Left lung (tissue), 10 donors: ENCODE measurements around the gene SLX9. TPM values are rescaled to one million over a fixed set of nuclear protein-coding genes. Genes with fewer than 3 reads are reported as not detected.

Experiments
- ATAC-seq: fragments of 200-7000 bp; cut with Tn5 transposase; one replicate; pipeline ENCODE4 v1.9.1; 2020; ENCODE audit warnings: moderate library complexity
- DNase-seq, 4 donors: peaks; one replicate each; pipeline ENCODE4 v3.0.0-alpha.2; 2013 to 2020
- H3K27ac ChIP-seq, 2 donors: fragments of 200-600 bp; sonication (generic) in 1 of 2; one replicate each; pipeline versions ENCODE4 v1.5.0 to v1.8.0; 2020 to 2021
- H3K27me3 ChIP-seq, 2 donors: fragments of 200-600 bp; sonication (generic) in 1 of 2; one replicate each; pipeline versions ENCODE4 v1.5.0 to v1.8.0; 2020 to 2021
- H3K36me3 ChIP-seq, 2 donors: fragments of 200-600 bp; sonication (generic) in 1 of 2; one replicate each; pipeline versions ENCODE4 v1.5.0 to v1.8.0; 2020 to 2021
- H3K4me1 ChIP-seq, 2 donors: fragments of 200-600 bp; one replicate each; pipeline ENCODE4 v1.8.0; 2021
- H3K4me3 ChIP-seq, 2 donors: fragments of 200-600 bp; sonication (generic) in 1 of 2; one replicate each; pipeline versions ENCODE4 v1.5.0 to v1.8.0; 2020 to 2021; ENCODE audit warnings: mild to moderate bottlenecking in 1 of 2
- H3K9me3 ChIP-seq, 2 donors: fragments of 200-600 bp; sonication (generic) in 1 of 2; one replicate each; pipeline versions ENCODE4 v1.5.0 to v1.8.0; 2020 to 2021
- intact Hi-C, 2 donors: fragments of 100-400 bp; cut with DNase I; formaldehyde crosslinking; loops; one replicate each; pipeline versions ENCODE4 v1.11.2 to v1.14.2; 2022
- polyA plus RNA-seq, 6 donors: library from polyadenylated mRNA; unstranded; fragments of 120-200 nt; gene quantifications; one replicate each; pipeline ENCODE4 v1.2.1, GENCODE V29; 2013; ENCODE audit not compliant: insufficient read length in 6 of 6
- total RNA-seq, 2 donors: library from RNA; stranded (reverse); fragmentation: NEBNext Ultra II Directional; extraction: Animal tissue kit (Norgen Biotek cat#: 25700); gene quantifications; one replicate each; pipeline ENCODE4 v1.2.1, GENCODE V29; 2021
- TF ChIP-seq, protein P1 (sequence below), 2 donors: fragments of 200-600 bp; sonication (generic) in 1 of 2; IDR thresholded peaks; one replicate each; pipeline versions ENCODE4 v1.5.0 to v1.8.0; 2021; ENCODE audit warnings: antibody characterized with exemption in 2 of 2
- donor health status: DM: no; HTN: yes; CAD: no.
- donor health status: DM: no; HTN: no; CAD: no.

The SLX9 gene
- total and polyA plus RNA-seq, 8 donors = 11.5 to 29.6 (median 16.2) TPM

DNA sequence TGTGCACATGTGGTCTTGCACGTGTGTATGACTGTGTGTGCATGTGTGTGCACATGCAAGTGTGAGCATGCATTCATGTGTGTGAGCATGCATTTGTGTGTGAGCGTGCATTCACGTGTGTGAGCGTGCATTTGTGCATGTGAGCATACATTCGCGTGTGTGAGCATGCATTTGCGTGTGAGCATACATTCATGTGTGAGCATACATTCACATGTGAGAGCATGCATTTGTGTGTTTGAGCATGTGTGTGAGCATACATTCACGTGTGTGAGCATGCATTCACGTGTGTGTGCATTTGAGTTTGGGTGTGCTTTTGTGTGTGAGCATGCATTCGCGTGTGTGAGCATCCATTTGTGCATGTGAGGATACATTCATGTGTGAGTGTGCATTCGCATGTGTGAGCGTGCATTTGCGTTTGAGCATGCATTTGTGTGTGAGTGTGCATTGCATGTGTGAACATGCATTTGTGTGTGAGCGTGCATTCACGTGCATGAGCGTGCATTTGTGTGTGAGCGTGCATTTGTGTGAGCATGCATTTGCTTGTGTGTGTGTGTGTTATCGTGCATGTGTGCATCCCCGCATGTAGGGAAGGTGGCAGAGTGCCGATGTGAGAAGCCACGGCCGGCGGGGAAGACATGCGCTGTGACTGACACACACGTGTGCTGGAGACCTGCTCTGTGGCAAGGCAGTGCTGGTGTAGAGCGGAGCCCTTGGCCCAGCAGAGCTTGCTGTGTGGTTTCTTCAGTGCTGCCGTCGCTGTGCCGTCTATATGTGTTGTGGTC lies 37.4 kb upstream of the SLX9 start:
- TF ChIP-seq, protein P1, sequence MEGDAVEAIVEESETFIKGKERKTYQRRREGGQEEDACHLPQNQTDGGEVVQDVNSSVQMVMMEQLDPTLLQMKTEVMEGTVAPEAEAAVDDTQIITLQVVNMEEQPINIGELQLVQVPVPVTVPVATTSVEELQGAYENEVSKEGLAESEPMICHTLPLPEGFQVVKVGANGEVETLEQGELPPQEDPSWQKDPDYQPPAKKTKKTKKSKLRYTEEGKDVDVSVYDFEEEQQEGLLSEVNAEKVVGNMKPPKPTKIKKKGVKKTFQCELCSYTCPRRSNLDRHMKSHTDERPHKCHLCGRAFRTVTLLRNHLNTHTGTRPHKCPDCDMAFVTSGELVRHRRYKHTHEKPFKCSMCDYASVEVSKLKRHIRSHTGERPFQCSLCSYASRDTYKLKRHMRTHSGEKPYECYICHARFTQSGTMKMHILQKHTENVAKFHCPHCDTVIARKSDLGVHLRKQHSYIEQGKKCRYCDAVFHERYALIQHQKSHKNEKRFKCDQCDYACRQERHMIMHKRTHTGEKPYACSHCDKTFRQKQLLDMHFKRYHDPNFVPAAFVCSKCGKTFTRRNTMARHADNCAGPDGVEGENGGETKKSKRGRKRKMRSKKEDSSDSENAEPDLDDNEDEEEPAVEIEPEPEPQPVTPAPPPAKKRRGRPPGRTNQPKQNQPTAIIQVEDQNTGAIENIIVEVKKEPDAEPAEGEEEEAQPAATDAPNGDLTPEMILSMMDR (IDR thresholded peaks at IDR 0.05) = no peak
- Histone ChIP-seq H3K4me1 (peaks cover 0 to 49% of the 10 kb centered on the region in 2 donors), H3K36me3 (peaks cover 0 to 89% of the 10 kb centered on the region in 2 donors), H3K9me3 (no peaks in the 10 kb centered on the region), H3K27me3 (no peaks in the 10 kb centered on the region), H3K27ac (peak overlapping the region in 1 of 2 donors; percentile 69), H3K4me3 (no peak overlapping the region)
- peak in 1 of 4 donors; percentile 75 for DNase-seq
- no peak for ATAC-seq
- intact Hi-C loops = no loop called here

DNA sequence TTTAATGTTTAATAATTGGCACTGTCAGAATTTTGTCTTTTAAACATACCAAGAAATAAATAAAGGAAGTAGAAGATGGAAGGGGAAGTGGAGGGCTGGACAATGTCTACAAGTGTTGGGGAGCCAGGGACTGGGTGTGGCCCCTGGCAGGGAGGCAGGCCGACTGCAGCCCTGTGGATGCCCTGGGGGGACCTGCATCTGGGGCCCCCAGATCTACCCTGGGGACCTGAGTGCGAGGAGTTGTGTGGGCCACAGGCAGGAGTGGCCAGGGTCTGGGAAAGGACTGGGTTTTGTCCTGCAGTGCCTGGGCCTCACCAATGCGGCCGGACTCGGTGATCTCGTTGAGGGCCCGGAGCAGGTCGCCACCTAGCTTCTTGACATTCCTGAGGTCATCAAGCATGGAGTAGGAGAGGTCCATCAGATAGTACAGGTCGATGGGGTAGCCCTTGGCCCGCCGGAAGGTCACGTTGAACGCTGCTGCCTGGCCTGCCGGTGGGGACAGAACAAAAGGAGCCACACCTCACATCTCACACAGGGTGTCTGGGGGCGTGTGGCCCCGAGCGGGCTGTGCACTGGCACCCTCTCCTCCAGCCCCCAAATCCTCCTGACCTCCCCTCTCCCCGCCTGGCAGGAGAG lies 36.7 kb upstream of the SLX9 start:
- H3K4me1 ChIP-seq = peaks cover 0 to 53% of the 10 kb centered on the region in 2 donors
- no peak overlapping the region for H3K4me3 ChIP-seq
- TF ChIP-seq, protein P1 (IDR thresholded peaks at IDR 0.05) = no peak
- intact Hi-C loops = no loop called here
- ATAC-seq = peak; percentile 31
- H3K27me3 ChIP-seq = no peaks in the 10 kb centered on the region
- H3K9me3 ChIP-seq = no peaks in the 10 kb centered on the region
- peak in 1 of 4 donors; percentile 83 for DNase-seq
- peak overlapping the region in 1 of 2 donors; percentile 69 for H3K27ac ChIP-seq
- H3K36me3 ChIP-seq = peaks cover 0 to 82% of the 10 kb centered on the region in 2 donors

DNA sequence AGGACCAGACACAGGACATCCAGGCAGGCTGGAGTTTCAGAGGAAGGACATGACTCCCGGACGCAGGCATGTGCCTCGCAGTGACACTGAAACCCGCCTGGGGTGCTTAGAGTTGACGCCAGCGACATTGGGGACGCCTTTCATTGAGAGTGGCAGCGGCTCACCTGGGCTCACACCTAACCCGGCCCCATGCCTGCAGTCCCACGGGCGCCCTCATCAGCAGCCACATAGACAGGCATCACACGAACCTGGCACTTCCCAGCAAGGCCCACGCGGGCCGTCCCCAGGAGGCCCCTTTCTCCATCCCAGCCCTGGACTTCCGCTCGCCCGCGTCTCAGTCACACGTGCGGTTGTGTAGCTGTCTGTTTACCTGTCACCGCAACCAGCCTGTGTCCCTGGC lies 36.1 kb upstream of the SLX9 start:
- Histone ChIP-seq H3K4me1 (peaks cover 4 to 58% of the 10 kb centered on the region in 2 donors), H3K36me3 (peaks cover 0 to 78% of the 10 kb centered on the region in 2 donors), H3K27me3 (no peaks in the 10 kb centered on the region), H3K9me3 (no peaks in the 10 kb centered on the region), H3K4me3 (no peak overlapping the region), H3K27ac (peak overlapping the region in 1 of 2 donors; percentile 69)
- DNase-seq (peak in 1 of 4 donors; percentile 65), ATAC-seq (no peak)
- TF ChIP-seq, protein P1 (IDR thresholded peaks at IDR 0.05) = no peak
- intact Hi-C loops = no loop called here

DNA sequence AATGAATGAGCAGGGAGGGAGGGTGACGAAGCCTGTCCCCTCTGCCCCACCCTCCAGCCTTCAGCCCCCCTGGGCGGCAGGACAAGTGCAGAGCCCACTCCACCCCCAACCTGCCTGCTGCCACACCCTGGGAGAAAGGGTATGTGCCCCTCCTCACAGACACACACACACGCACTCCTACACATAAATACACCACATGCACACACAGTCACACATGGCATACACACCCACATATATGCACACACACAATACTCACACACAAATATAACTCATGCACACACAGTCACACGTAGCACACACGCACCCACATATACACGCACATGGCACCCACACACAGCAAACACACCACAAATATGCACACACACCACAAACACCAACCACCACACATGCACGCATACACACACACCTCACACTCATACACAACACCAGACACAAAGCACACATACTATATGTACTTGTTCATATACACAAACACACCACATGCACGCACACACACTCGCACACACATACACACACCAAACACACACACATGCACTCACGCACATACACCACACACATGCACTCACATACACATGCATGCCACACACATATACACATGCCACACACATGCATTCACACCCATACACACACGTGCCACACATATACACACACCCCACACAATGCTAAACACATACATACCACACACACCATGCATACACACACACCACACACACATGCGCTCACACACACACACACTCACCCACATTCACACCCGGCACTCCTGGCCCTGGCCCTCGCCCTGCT lies 35.5 kb upstream of the SLX9 start:
- Histone ChIP-seq H3K4me1 (peaks cover 10 to 65% of the 10 kb centered on the region in 2 donors), H3K27ac (peak overlapping the region in 1 of 2 donors; percentile 69), H3K9me3 (no peaks in the 10 kb centered on the region), H3K36me3 (peaks cover 0 to 78% of the 10 kb centered on the region in 2 donors), H3K27me3 (no peaks in the 10 kb centered on the region), H3K4me3 (no peak overlapping the region)
- DNase-seq = peak in 1 of 4 donors; percentile 1
- intact Hi-C loops = no loop called here
- TF ChIP-seq, protein P1 (IDR thresholded peaks at IDR 0.05) = no peak
- ATAC-seq = no peak
